Smooth muscle cell (in vitro differentiated cells): ENCODE measurements around the gene NMU. TPM values are rescaled to one million over a fixed set of nuclear protein-coding genes. Genes with fewer than 3 reads are reported as not detected.
"Not testable (repeated sequence)": the region's sequence is repeated elsewhere in the genome, so short reads cannot be mapped to it uniquely, and the experiment has no call there.

Experiments used
- DNase-seq: peaks from one replicate; lab custom pipeline; 2025; ENCODE audit not compliant: unreplicated experiment; lab: John Stamatoyannopoulos, UW
- H2AFZ ChIP-seq: fragments of 200-600 bp; sonication (generic); 2 replicates; pipeline ENCODE4 v1.6.0; 2016; ENCODE audit warnings: antibody characterized with exemption, low read depth, mild to moderate bottlenecking
- H3F3A ChIP-seq: fragments of 200-600 bp; sonication (generic); 2 replicates; pipeline ENCODE4 v1.6.0; 2017; ENCODE audit warnings: antibody characterized with exemption, low read depth
- H3K27ac ChIP-seq: fragments of 200-600 bp; sonication (generic); 2 replicates; pipeline ENCODE4 v1.5.1; 2016; ENCODE audit warnings: low read depth, mild to moderate bottlenecking
- H3K27me3 ChIP-seq: fragments of 200-600 bp; sonication (generic); 2 replicates; pipeline ENCODE4 v1.6.1; 2016; ENCODE audit warnings: low read depth, mild to moderate bottlenecking
- H3K36me3 ChIP-seq: fragments of 200-600 bp; sonication (generic); 2 replicates; pipeline ENCODE4 v1.5.1; 2016; ENCODE audit warnings: low read depth
- H3K4me1 ChIP-seq: fragments of 200-600 bp; sonication (generic); 2 replicates; pipeline ENCODE4 v1.5.1; 2016; ENCODE audit warnings: low read depth
- H3K4me2 ChIP-seq: fragments of 200-600 bp; sonication (generic); 2 replicates; pipeline ENCODE4 v1.6.0; 2016; ENCODE audit warnings: mild to moderate bottlenecking
- H3K4me3 ChIP-seq: fragments of 200-600 bp; sonication (generic); 2 replicates; pipeline ENCODE4 v1.5.1; 2016; ENCODE audit warnings: mild to moderate bottlenecking
- H3K79me2 ChIP-seq: fragments of 200-600 bp; sonication (generic); 2 replicates; pipeline ENCODE4 v1.6.0; 2016; ENCODE audit warnings: low read depth, mild to moderate bottlenecking
- H3K9ac ChIP-seq: fragments of 200-600 bp; sonication (generic); 2 replicates; pipeline ENCODE4 v1.6.0; 2016; ENCODE audit warnings: low read depth
- H3K9me3 ChIP-seq: fragments of 200-600 bp; sonication (generic); replicated peaks from 2 replicates; pipeline ENCODE4 v1.5.1; 2016; ENCODE audit warnings: low read depth
- H4K20me1 ChIP-seq: fragments of 200-600 bp; sonication (generic); 2 replicates; pipeline ENCODE4 v1.6.0; 2016; ENCODE audit warnings: low read depth
- CTCF ChIP-seq: fragments of 200-600 bp; sonication (generic); IDR thresholded peaks from 2 replicates; pipeline ENCODE4 v1.5.1; 2017; ENCODE audit warnings: borderline replicate concordance, mild to moderate bottlenecking, antibody characterized with exemption; ENCODE audit not compliant: insufficient read depth, poor library complexity, severe bottlenecking
- WGBS: methylation state at CpG from one replicate; pipeline ENCODE4 v1.1.7; 2016; ENCODE audit warnings: low lambda C conversion rate; 5-methylcytosine and 5-hydroxymethylcytosine counted together
- polyA plus RNA-seq: library from polyadenylated mRNA; unstranded; fragments of >200 nt; fragmentation: Nextera tagmentation; extraction: Ambion mirVana; gene quantifications from 2 replicates; pipeline ENCODE4 v1.2.1, GENCODE V29; 2016
- total RNA-seq: library from RNA; depleted of rRNA; stranded (reverse); fragments of >200 nt; gene quantifications from 2 replicates; pipeline ENCODE4 v1.2.3, GENCODE V29; 2014

The NMU gene
- total and polyA plus RNA-seq, 2 experiments from 2014 or later = not detected

GRCh38 chr4:55588160-55588559 is 47.9 kb downstream of the NMU start:
- Histone ChIP-seq H4K20me1 (no peaks in the 10 kb centered on the region), H3F3A (no peaks in the 10 kb centered on the region), H3K9me3 (no peaks in the 10 kb centered on the region), H2AFZ (no peak overlapping the region), H3K4me2 (no peak overlapping the region), H3K27me3 (no peaks in the 10 kb centered on the region), H3K36me3 (no peaks in the 10 kb centered on the region), H3K4me3 (no peak overlapping the region), H3K9ac (no peak overlapping the region), H3K27ac (no peak overlapping the region), H3K79me2 (no peaks in the 10 kb centered on the region), H3K4me1 (no peaks in the 10 kb centered on the region)
- no peak for TF ChIP-seq CTCF
- DNase-seq = no peak
- 95% methylated on average over 2 of the region's 2 CpGs for WGBS

- not testable (repeated sequence) for H3K9me3 ChIP-seq, H3F3A ChIP-seq, H3K4me3 ChIP-seq, H2AFZ ChIP-seq, DNase-seq, H3K27ac ChIP-seq, H3K79me2 ChIP-seq, H4K20me1 ChIP-seq, H3K9ac ChIP-seq, H3K4me2 ChIP-seq, H3K27me3 ChIP-seq, H3K4me1 ChIP-seq, H3K36me3 ChIP-seq
- WGBS = no CpG with 5 or more reads among the region's 2 CpGs
Observed at GRCh38 chr4:55582773-55583172, 53.3 kb downstream of the NMU start.

- Histone ChIP-seq H3K9me3 (peaks cover 6% of the 10 kb centered on the region), H3K4me2 (no peak overlapping the region), H3K36me3 (peaks cover 5% of the 10 kb centered on the region), H2AFZ (no peak overlapping the region), H3K27ac (no peak overlapping the region), H3K9ac (no peak overlapping the region), H3K4me1 (no peaks in the 10 kb centered on the region), H3K4me3 (no peak overlapping the region), H3K27me3 (no peaks in the 10 kb centered on the region), H3K79me2 (no peaks in the 10 kb centered on the region), H3F3A (no peaks in the 10 kb centered on the region), H4K20me1 (no peaks in the 10 kb centered on the region)
- TF ChIP-seq CTCF = no peak
- DNase-seq = no peak
Observed at GRCh38 chr4:55578341-55579010, 57.6 kb downstream of the NMU start.

GRCh38 chr4:55575513-55575912 is 60.6 kb downstream of the NMU start:
- Histone ChIP-seq H3K4me2 (no peak overlapping the region), H3K9me3 (peaks cover 6% of the 10 kb centered on the region), H3K36me3 (peaks cover 5% of the 10 kb centered on the region), H4K20me1 (no peaks in the 10 kb centered on the region), H3K79me2 (no peaks in the 10 kb centered on the region), H3K27ac (no peak overlapping the region), H2AFZ (no peak overlapping the region), H3K27me3 (no peaks in the 10 kb centered on the region), H3K9ac (no peak overlapping the region), H3K4me1 (no peaks in the 10 kb centered on the region), H3K4me3 (no peak overlapping the region), H3F3A (no peaks in the 10 kb centered on the region)
- WGBS = 69% methylated on average over 1 of the region's 1 CpG
- no peak for TF ChIP-seq CTCF
- DNase-seq = no peak
